ENCODE measurements around the gene SIGLEC10. TPM values are rescaled to one million over a fixed set of nuclear protein-coding genes. Genes with fewer than 3 reads are reported as not detected.
"Not testable (repeated sequence)": the region's sequence is repeated elsewhere in the genome, so short reads cannot be mapped to it uniquely, and the experiment has no call there.

SIGLEC10 gene
- total RNA-seq, 4 donors from 2014 or later: 1.2 to 3.5 (median 1.6) TPM

GRCh38 chr19:51410950-51411748 is 6.3 kb downstream of the SIGLEC10 start:
- H3K9me3 ChIP-seq: no peaks in the 10 kb centered on the region
- H3K27ac ChIP-seq: no peak overlapping the region
- TF ChIP-seq CTCF (IDR thresholded peaks at IDR 0.05) (no peak), POLR2AphosphoS5 (IDR thresholded peaks at IDR 0.05) (no peak), EP300 (IDR thresholded peaks at IDR 0.05) (no peak), POLR2A (IDR thresholded peaks at IDR 0.05) (no peak)
- no peak overlapping the region for H3K4me3 ChIP-seq
- 92% methylated on average over 15 of the region's 15 CpGs for WGBS
- H3K4me1 ChIP-seq: no peaks in the 10 kb centered on the region
- no peak for DNase-seq (ENCODE audit: low spot score in 2 of 2)
- H3K27me3 ChIP-seq: peaks cover 15% of the 10 kb centered on the region
- H3K36me3 ChIP-seq: no peaks in the 10 kb centered on the region

GRCh38 chr19:51407511-51408131 is 9.8 kb downstream of the SIGLEC10 start:
- no peaks in the 10 kb centered on the region for H3K36me3 ChIP-seq
- TF ChIP-seq POLR2A (IDR thresholded peaks at IDR 0.05) (no peak), EP300 (IDR thresholded peaks at IDR 0.05) (no peak), CTCF (IDR thresholded peaks at IDR 0.05) (peak in 1 of 2 donors; percentile 18)
- no peaks in the 10 kb centered on the region for H3K9me3 ChIP-seq
- DNase-seq (ENCODE audit: low spot score in 2 of 2): no peak
- 65% methylated on average over 6 of the region's 6 CpGs for WGBS
- H3K4me1 ChIP-seq: no peaks in the 10 kb centered on the region
- H3K4me3 ChIP-seq: no peak overlapping the region
- H3K27me3 ChIP-seq: peaks cover under 1% of the 10 kb centered on the region
- no peak overlapping the region for H3K27ac ChIP-seq

- no peaks in the 10 kb centered on the region for H3K9me3 ChIP-seq
- H3K27ac ChIP-seq: no peak overlapping the region
- H3K36me3 ChIP-seq: no peaks in the 10 kb centered on the region
- WGBS: 90% methylated on average over 9 of the region's 9 CpGs
- no peaks in the 10 kb centered on the region for H3K4me1 ChIP-seq
- H3K27me3 ChIP-seq: peaks cover 3% of the 10 kb centered on the region
- TF ChIP-seq POLR2A (IDR thresholded peaks at IDR 0.05) (no peak), CTCF (IDR thresholded peaks at IDR 0.05) (no peak), POLR2AphosphoS5 (IDR thresholded peaks at IDR 0.05) (no peak), EP300 (IDR thresholded peaks at IDR 0.05) (no peak)
- no peak for DNase-seq (ENCODE audit: low spot score in 2 of 2)
- no peak overlapping the region for H3K4me3 ChIP-seq
Measured at GRCh38 chr19:51402117-51402516, 15.3 kb downstream of the SIGLEC10 start.

GRCh38 chr19:51399936-51400335 is 17.5 kb downstream of the SIGLEC10 start:
- not testable (repeated sequence) for H3K27me3 ChIP-seq; H3K9me3 ChIP-seq; H3K4me1 ChIP-seq; H3K4me3 ChIP-seq; H3K36me3 ChIP-seq; DNase-seq (ENCODE audit: low spot score in 2 of 2); H3K27ac ChIP-seq
- WGBS: 73% methylated on average over 7 of the region's 7 CpGs

GRCh38 chr19:51399231-51399630 is 18.2 kb downstream of the SIGLEC10 start:
- Histone ChIP-seq H3K4me3 (no peak overlapping the region), H3K4me1 (peaks cover 6% of the 10 kb centered on the region), H3K36me3 (no peaks in the 10 kb centered on the region), H3K27me3 (peaks cover 3% of the 10 kb centered on the region), H3K9me3 (no peaks in the 10 kb centered on the region), H3K27ac (no peak overlapping the region)
- TF ChIP-seq POLR2AphosphoS5 (IDR thresholded peaks at IDR 0.05): no peak
- 77% methylated on average over 5 of the region's 5 CpGs for WGBS
- DNase-seq (ENCODE audit: low spot score in 2 of 2): no peak

GRCh38 chr19:51398096-51398704 is 19.2 kb downstream of the SIGLEC10 start:
- H3K4me3 ChIP-seq: no peak overlapping the region
- no peaks in the 10 kb centered on the region for H3K9me3 ChIP-seq
- no peak for TF ChIP-seq EP300 (IDR thresholded peaks at IDR 0.05)
- TF ChIP-seq CTCF (IDR thresholded peaks at IDR 0.05): peak in 1 of 2 donors; percentile 45
- 25% methylated on average over 7 of the region's 7 CpGs for WGBS
- no peak overlapping the region for H3K27ac ChIP-seq
- H3K36me3 ChIP-seq: no peaks in the 10 kb centered on the region
- DNase-seq (ENCODE audit: low spot score in 2 of 2): no peak
- peaks cover 3% of the 10 kb centered on the region for H3K27me3 ChIP-seq
- H3K4me1 ChIP-seq: peaks cover 11% of the 10 kb centered on the region

- not testable (repeated sequence) for H3K9me3 ChIP-seq; DNase-seq (ENCODE audit: low spot score in 2 of 2); H3K4me3 ChIP-seq; H3K27me3 ChIP-seq; H3K36me3 ChIP-seq; H3K27ac ChIP-seq
- 34% methylated on average over 9 of the region's 9 CpGs for WGBS
- peaks cover 11% of the 10 kb centered on the region for H3K4me1 ChIP-seq
Measured at GRCh38 chr19:51397453-51397852, 20.0 kb downstream of the SIGLEC10 start.
